Esophagus squamous epithelium (tissue), 4 donors: Measurements from ENCODE around the gene CDK17.

Source experiments
- POLR2A ChIP-seq, 4 donors: fragments of 450-650 bp; IDR thresholded peaks; one replicate each; pipeline ENCODE4 v1.6.1; 2017; ENCODE audit warnings: antibody characterized with exemption in 4 of 4, mild to moderate bottlenecking in 4 of 4, moderate library complexity in 3 of 4
- TF ChIP-seq, protein P1 (sequence below), 6 experiments: fragments of 450-650 bp in 4 of 6; fragments of 200-600 bp in 2 of 6; sonication (generic) in 2 of 6; IDR thresholded peaks; one replicate each; pipeline ENCODE4 v1.5.1; 2016 to 2019; ENCODE audit warnings: antibody characterized with exemption in 6 of 6, mild to moderate bottlenecking in 4 of 6, moderate library complexity in 4 of 6

- TF ChIP-seq, protein P1, sequence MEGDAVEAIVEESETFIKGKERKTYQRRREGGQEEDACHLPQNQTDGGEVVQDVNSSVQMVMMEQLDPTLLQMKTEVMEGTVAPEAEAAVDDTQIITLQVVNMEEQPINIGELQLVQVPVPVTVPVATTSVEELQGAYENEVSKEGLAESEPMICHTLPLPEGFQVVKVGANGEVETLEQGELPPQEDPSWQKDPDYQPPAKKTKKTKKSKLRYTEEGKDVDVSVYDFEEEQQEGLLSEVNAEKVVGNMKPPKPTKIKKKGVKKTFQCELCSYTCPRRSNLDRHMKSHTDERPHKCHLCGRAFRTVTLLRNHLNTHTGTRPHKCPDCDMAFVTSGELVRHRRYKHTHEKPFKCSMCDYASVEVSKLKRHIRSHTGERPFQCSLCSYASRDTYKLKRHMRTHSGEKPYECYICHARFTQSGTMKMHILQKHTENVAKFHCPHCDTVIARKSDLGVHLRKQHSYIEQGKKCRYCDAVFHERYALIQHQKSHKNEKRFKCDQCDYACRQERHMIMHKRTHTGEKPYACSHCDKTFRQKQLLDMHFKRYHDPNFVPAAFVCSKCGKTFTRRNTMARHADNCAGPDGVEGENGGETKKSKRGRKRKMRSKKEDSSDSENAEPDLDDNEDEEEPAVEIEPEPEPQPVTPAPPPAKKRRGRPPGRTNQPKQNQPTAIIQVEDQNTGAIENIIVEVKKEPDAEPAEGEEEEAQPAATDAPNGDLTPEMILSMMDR (IDR thresholded peaks at IDR 0.05) = no peak
- no peak for TF ChIP-seq POLR2A (IDR thresholded peaks at IDR 0.05)
Measured at GRCh38 chr12:96293093-96293492, 107.1 kb downstream of the CDK17 start.
